Activated CD8-positive, alpha-beta T cell treated with anti-CD3 and anti-CD28 coated beads for 36 hours (primary cell): ENCODE measurements around the gene ANKRD10. TPM values are rescaled to one million over a fixed set of nuclear protein-coding genes. Genes with fewer than 3 reads are reported as not detected.
A peak's percentile ranks its signal among the peaks of the same experiment; 100 is the strongest.

Experiments
- ATAC-seq: fragments of 200-7000 bp; cut with Tn5 transposase; one replicate; pipeline ENCODE4 v1.10.0; 2021; ENCODE audit warnings: mild to moderate bottlenecking, moderate library complexity
- CTCF ChIA-PET: fragments of 350-600 bp; sonication (Branson Sonifier 250); formaldehyde crosslinking; loops from one replicate; lab custom pipeline; 2021; ENCODE audit warnings: antibody characterized with exemption; lab: Charles Lee
- POLR2A ChIA-PET: fragments of 350-600 bp; sonication (Branson Sonifier 250); formaldehyde crosslinking; loops from one replicate; lab custom pipeline; 2021; ENCODE audit warnings: antibody characterized with exemption; lab: Charles Lee
- DNase-seq: peaks from one replicate; pipeline ENCODE4 v3.0.0-alpha.2; 2020
- H3K27ac Mint-ChIP-seq: one replicate; pipeline ENCODE4 v1.8.0; 2021; ENCODE audit warnings: mild to moderate bottlenecking, mixed read lengths
- H3K27me3 Mint-ChIP-seq: one replicate; pipeline ENCODE4 v1.8.0; 2021; ENCODE audit warnings: mixed read lengths
- H3K36me3 Mint-ChIP-seq: one replicate; pipeline ENCODE4 v1.8.0; 2021; ENCODE audit warnings: low read depth, mixed read lengths
- H3K4me1 Mint-ChIP-seq: one replicate; pipeline ENCODE4 v1.8.0; 2021; ENCODE audit warnings: low read depth, mixed read lengths
- H3K4me3 Mint-ChIP-seq: one replicate; pipeline ENCODE4 v1.8.0; 2021; ENCODE audit warnings: mild to moderate bottlenecking, moderate library complexity, mixed read lengths
- H3K9me3 Mint-ChIP-seq: one replicate; pipeline ENCODE4 v1.8.0; 2021; ENCODE audit warnings: mixed read lengths
- intact Hi-C: fragments of 100-400 bp; cut with micrococcal nuclease; formaldehyde crosslinking; loops from one replicate; pipeline ENCODE4 v1.10.0; 2022
- total RNA-seq, 2 experiments: library from RNA; stranded (reverse); gene quantifications; one replicate each; pipeline ENCODE4 v1.2.3, GENCODE V29; 2021
- TF ChIP-seq, protein P1 (sequence below): fragments of 200-600 bp; IDR thresholded peaks from one replicate; pipeline ENCODE4 v1.8.0; 2022; ENCODE audit warnings: antibody characterized with exemption, mild to moderate bottlenecking

ANKRD10 gene
- total RNA-seq, 2 experiments from 2014 or later = 81.6 to 86.1 TPM

DNA sequence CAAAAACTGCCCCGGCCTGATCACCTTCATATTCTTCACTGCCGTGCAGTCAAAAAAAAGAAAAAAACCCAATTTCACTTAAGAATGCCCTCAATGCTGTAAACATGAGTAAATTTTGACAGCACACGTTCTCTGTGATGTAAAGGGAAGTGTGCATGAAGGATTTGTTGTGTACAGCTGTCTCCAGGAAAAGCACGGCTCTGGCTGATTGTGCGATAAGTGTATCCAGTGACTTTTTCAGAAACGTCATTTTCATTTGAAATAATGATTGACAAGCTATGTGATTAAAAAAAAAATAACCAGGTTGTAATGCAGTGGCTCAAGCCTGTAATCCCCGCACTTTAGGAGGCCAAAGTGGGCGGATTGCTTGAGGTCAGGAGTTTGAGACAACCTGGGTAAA lies 39.6 kb downstream of the ANKRD10 start:
- ATAC-seq = no peak
- TF ChIP-seq, protein P1, sequence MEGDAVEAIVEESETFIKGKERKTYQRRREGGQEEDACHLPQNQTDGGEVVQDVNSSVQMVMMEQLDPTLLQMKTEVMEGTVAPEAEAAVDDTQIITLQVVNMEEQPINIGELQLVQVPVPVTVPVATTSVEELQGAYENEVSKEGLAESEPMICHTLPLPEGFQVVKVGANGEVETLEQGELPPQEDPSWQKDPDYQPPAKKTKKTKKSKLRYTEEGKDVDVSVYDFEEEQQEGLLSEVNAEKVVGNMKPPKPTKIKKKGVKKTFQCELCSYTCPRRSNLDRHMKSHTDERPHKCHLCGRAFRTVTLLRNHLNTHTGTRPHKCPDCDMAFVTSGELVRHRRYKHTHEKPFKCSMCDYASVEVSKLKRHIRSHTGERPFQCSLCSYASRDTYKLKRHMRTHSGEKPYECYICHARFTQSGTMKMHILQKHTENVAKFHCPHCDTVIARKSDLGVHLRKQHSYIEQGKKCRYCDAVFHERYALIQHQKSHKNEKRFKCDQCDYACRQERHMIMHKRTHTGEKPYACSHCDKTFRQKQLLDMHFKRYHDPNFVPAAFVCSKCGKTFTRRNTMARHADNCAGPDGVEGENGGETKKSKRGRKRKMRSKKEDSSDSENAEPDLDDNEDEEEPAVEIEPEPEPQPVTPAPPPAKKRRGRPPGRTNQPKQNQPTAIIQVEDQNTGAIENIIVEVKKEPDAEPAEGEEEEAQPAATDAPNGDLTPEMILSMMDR = no peak
- POLR2A ChIA-PET = interaction anchor here (0.8 kb wide), 1 partner anchor 162 kb away, joined by 4 read pairs; no protein-coding TSS in a partner anchor
- Mint-ChIP-seq H3K4me3 (peak overlapping the region; percentile 70), H3K9me3 (no peaks in the 10 kb centered on the region), H3K27me3 (peaks cover 11% of the 10 kb centered on the region), H3K36me3 (no peaks in the 10 kb centered on the region), H3K4me1 (peaks cover 10% of the 10 kb centered on the region), H3K27ac (no peak overlapping the region)
- CTCF ChIA-PET = interaction anchor here (1.1 kb wide), 1 partner anchor 56 kb away, joined by 3 read pairs; no protein-coding TSS in a partner anchor
- DNase-seq = no peak
- intact Hi-C loops = no loop called here

DNA sequence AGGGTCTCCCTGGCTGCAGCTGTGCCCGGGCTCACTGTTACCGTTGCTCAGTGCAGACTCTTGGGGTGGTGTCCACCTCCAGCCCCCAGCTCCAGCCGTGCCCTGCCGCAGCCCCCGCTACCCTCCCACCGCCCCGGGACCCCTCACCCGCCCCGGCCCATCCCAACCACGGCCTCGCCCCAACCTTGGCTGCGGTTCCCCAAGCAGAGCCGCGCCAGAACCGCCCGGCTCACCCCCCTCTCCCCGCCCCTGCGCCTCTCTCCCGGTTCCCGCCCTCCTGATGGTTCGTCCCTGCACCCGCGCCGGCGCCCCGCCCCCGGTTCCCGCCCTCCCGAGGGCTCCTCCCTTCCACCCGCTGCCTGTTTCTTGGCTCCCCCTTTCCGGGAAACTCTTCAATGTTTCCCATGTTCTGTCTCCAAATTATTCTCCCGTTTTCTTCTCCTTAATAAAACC lies 40.3 kb downstream of the ANKRD10 start:
- H3K27me3 Mint-ChIP-seq = peaks cover 17% of the 10 kb centered on the region
- TF ChIP-seq, protein P1 = no peak
- CTCF ChIA-PET = no interaction called here
- POLR2A ChIA-PET = no interaction called here
- no peak overlapping the region for H3K27ac Mint-ChIP-seq
- intact Hi-C loops = no loop called here
- ATAC-seq = peak; percentile 77
- no peaks in the 10 kb centered on the region for H3K36me3 Mint-ChIP-seq
- H3K9me3 Mint-ChIP-seq = no peaks in the 10 kb centered on the region
- DNase-seq = peak; percentile 49
- peak overlapping the region; percentile 70 for H3K4me3 Mint-ChIP-seq
- peaks cover 13% of the 10 kb centered on the region for H3K4me1 Mint-ChIP-seq

DNA sequence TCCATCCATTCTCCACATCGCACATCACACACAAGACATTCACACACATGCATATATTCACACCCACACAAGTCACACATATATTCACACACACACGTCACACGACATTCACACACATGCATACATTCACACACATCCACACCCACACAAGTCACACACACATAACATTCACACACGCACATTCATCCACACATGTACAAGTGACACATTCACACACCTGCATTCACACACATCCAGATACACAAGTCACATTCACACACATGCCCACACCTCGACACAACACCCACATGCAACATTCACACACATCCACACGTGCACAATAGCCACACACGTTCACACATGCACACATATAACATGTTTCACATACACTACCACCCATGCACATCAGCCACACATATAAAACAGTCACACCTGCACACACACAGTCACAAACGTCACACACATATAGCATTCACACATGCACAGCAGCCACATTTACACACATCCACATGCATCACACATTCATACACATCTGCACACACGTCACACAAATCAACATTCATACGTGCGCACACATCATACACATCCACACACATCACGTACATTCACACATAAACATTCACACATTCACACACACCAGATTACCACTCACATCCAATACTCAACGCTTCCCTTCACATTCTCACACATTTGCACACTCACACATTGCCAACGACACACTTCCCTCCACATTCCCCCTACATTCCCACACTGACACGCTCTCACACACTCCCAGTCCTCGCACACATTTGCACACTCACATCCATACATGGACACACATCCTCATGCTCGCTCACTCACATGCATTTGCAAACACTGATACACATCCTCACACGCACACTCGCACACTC lies 41.0 kb downstream of the ANKRD10 start:
- POLR2A ChIA-PET = no interaction called here
- ATAC-seq (no peak), DNase-seq (no peak)
- H3K4me3 Mint-ChIP-seq = no peak overlapping the region
- no peaks in the 10 kb centered on the region for H3K9me3 Mint-ChIP-seq
- peaks cover 13% of the 10 kb centered on the region for H3K4me1 Mint-ChIP-seq
- peaks cover 23% of the 10 kb centered on the region for H3K27me3 Mint-ChIP-seq
- H3K27ac Mint-ChIP-seq = no peak overlapping the region
- no peaks in the 10 kb centered on the region for H3K36me3 Mint-ChIP-seq
- intact Hi-C loops = no loop called here
- CTCF ChIA-PET = no interaction called here
- TF ChIP-seq, protein P1 = no peak

DNA sequence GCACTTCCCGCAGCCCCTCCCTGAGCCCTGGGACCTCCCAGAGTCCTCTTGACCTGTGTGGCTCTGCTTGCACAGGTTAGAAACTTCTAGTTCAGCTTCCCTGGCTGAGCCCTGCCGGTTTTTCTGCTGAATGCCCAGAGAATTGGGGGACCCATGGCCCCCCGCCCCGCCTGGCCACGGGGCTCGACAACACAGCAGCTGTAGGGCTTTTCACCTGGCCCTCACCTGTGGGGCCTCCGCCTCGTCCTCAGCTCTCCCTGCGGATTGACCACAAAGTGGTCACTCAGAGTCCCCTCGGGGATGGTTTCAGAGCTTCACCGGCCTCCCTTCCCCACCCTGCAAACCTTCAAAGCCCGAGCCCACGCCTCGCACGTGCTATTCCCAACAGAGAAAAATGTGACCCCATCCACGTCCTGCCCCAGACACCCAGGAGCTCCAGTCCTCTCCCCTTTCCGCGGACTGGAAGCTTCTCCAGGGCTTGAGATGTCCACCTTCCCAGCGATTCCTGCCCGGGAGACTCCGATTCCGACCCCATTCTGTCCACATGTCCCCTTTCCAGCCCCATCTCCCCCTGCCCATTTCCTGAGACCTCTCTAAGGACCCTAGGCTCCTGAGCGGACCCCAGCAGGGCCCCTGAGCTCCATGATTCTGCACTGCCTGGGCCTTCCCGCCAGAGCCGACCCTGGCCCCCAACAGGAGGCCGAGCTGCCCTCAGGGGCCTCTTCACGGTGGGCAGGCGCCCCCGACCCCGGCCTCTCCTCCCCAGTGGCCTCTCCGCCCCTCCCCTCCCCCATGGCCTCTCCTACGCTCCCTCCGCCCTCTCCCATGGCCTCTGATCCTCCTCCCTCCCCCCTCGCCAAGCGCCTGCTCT lies 41.9 kb downstream of the ANKRD10 start:
- Mint-ChIP-seq H3K27ac (no peak overlapping the region), H3K36me3 (no peaks in the 10 kb centered on the region), H3K9me3 (no peaks in the 10 kb centered on the region), H3K4me3 (no peak overlapping the region), H3K27me3 (peaks cover 26% of the 10 kb centered on the region), H3K4me1 (peaks cover 13% of the 10 kb centered on the region)
- TF ChIP-seq, protein P1 = no peak
- ChIA-PET CTCF (no interaction called here), POLR2A (no interaction called here)
- no peak for ATAC-seq
- intact Hi-C loops = no loop called here
- no peak for DNase-seq
